Heart right ventricle (tissue), 16 donors: ENCODE results near the gene SLC25A33. TPM values are rescaled to one million over a fixed set of nuclear protein-coding genes. Genes with fewer than 3 reads are reported as not detected.

Source experiments
- ATAC-seq, 8 donors: fragments of 200-7000 bp; cut with Tn5 transposase; one replicate each; pipeline ENCODE4 v1.9.1; 2020; ENCODE audit warnings: mild to moderate bottlenecking in 8 of 8, moderate library complexity in 8 of 8, moderate number of reproducible peaks in 1 of 8
- DNase-seq, 2 donors: peaks; one replicate each; pipeline ENCODE4 v3.0.0-alpha.2; 2020
- H3K27ac ChIP-seq, 10 donors: fragments of 200-600 bp; sonication (generic) in 2 of 10; one replicate each; pipeline versions ENCODE4 v1.5.0 to v1.8.0; 2020 to 2022; ENCODE audit warnings: mild to moderate bottlenecking in 3 of 10
- H3K27me3 ChIP-seq, 7 donors: fragments of 200-600 bp; one replicate each; pipeline ENCODE4 v1.8.0; 2021 to 2022; ENCODE audit warnings: mild to moderate bottlenecking in 2 of 7
- H3K36me3 ChIP-seq, 9 donors: fragments of 200-600 bp; sonication (generic) in 1 of 9; one replicate each; pipeline versions ENCODE4 v1.5.0 to v1.8.0; 2020 to 2022; ENCODE audit warnings: mild to moderate bottlenecking in 2 of 9
- H3K4me1 ChIP-seq, 9 donors: fragments of 200-600 bp; sonication (generic) in 1 of 9; one replicate each; pipeline versions ENCODE4 v1.5.0 to v1.8.0; 2020 to 2022; ENCODE audit warnings: mild to moderate bottlenecking in 4 of 9
- H3K4me3 ChIP-seq, 10 donors: fragments of 200-600 bp; sonication (generic) in 2 of 10; one replicate each; pipeline versions ENCODE4 v1.5.0 to v1.8.0; 2020 to 2022; ENCODE audit warnings: mild to moderate bottlenecking in 7 of 10, moderate library complexity in 2 of 10
- H3K9me3 ChIP-seq, 11 donors: fragments of 200-600 bp in 10 of 11; sonication (generic) in 2 of 11; one replicate each; pipeline versions ENCODE4 v1.5.0 to v1.8.0; 2013 to 2022; ENCODE audit warnings: mild to moderate bottlenecking in 2 of 11, control low read depth in 1 of 11, moderate library complexity in 1 of 11
- WGBS, 2 donors: extraction: QIAGEN DNeasy Blood & Tissue Kit; methylation state at CpG; one replicate each; pipeline ENCODE4 v1.1.7; 2013; ENCODE audit warnings: inconsistent platforms in 1 of 2; 5-methylcytosine and 5-hydroxymethylcytosine counted together
- intact Hi-C, 10 donors: fragments of 100-400 bp; cut with DNase I; formaldehyde crosslinking; loops; one replicate each; pipeline versions ENCODE4 v1.11.1 to v1.14.2; 2022
- polyA plus RNA-seq, 2 donors: library from polyadenylated mRNA; stranded (reverse); fragments of 200-250 nt; gene quantifications; one replicate each; pipeline ENCODE4 v1.2.3, GENCODE V29; 2013
- total RNA-seq, 10 donors: library from RNA; stranded (reverse); fragmentation: NEBNext Ultra II Directional in 3 of 10; extraction: Animal tissue kit (Norgen Biotek cat#: 25700) in 3 of 10; gene quantifications; one replicate each; pipeline versions ENCODE4 v1.2.1 to v1.2.4, GENCODE V29; 2021 to 2023
- TF ChIP-seq, protein P1 (sequence below), 9 donors: fragments of 200-600 bp; sonication (generic) in 2 of 9; IDR thresholded peaks; one replicate each; pipeline versions ENCODE4 v1.5.0 to v1.8.0; 2021 to 2022; ENCODE audit warnings: antibody characterized with exemption in 9 of 9, mild to moderate bottlenecking in 5 of 9, moderate library complexity in 1 of 9
- donor health status: Arrhythmogenic right ventricular cardiomyopathy.
- donor health status: ischemic (EF 13 %, LVEDD 7.1; RV severe dilation, severe dysfunction).
- donor health status: healthy with polysubstance abuse.
- donor health status: DM: no; HTN: yes; CAD: no.
- donor health status: DM: no; HTN: no; CAD: no.
- donor health status: ischemic (EF 25% LVEDD 6.9; RV normal size, moderate dysfunction).
- donor health status: ischemic (EF 25% LVEDD 5.7; RV mildly dilated, moderate dysfunction).
- donor health status: healthy.
- donor health status: DM: yes; HTN: yes; CAD: no.
- donor health status: Ischemic cardiomyopathy.
- donor health status: ischemic (EF 35%, LVEDD 5.7; RV mildly dilated, moderate dysfunction).
- donor health status: nonischemic (EF 11% LVEDD 7.7; RV severe dilation, severe dysfunction).
- donor health status: DM: yes; HTN: yes; CAD: no.
- donor health status: PGD.
- donor health status: ischemic (EF 29% LVEDD 5.4; RV normal size, mild dysfunction).
- donor health status: nonischemic (EF 23%, LVEDD 6.1; RV moderate dilation, normal function).

Gene SLC25A33
- total and polyA plus RNA-seq, 12 donors: 2.8 to 7.7 (median 5.4) TPM

DNA sequence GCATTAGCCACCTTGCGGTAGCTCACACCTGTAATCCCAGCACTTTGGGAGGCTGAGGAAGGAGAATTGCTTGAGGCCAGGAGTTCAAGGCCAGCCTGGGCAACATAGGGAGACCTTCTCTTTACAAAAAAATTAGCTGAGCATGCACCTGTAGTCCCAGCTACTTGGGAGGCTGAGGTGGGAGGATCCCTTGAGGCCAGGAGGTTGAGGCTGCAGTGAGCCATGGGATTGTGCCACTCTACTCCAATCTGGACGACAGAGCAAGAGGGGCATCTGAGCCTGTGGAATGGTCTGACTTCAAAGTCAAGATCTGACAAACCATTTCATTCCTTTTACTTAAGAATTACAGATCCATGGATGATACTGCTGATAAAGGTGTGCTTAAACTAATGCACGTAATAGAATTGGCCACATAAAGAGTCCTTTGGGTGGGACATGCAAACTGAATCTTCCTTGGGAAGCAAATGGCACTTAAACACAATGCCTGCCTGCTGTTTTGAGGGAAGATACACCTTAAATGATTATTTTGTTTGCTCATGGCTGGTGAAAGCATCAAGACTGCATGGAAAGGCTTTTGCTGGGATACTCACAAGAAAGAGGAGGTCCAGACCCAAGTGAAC, 47.0 kb downstream of the SLC25A33 start:
- H3K9me3 ChIP-seq: no peaks in the 10 kb centered on the region
- H3K36me3 ChIP-seq: peaks cover 0 to 34% (median 0%) of the 10 kb centered on the region in 9 donors
- 90 to 97% methylated on average over 3 of the region's 3 CpGs for WGBS, 2 donors
- DNase-seq: no peak
- H3K27me3 ChIP-seq: no peaks in the 10 kb centered on the region
- H3K27ac ChIP-seq: no peak overlapping the region
- no peak overlapping the region for H3K4me3 ChIP-seq
- no peak for ATAC-seq
- intact Hi-C loops: no loop called here
- H3K4me1 ChIP-seq: peaks cover 3 to 33% (median 21%) of the 10 kb centered on the region in 9 donors
- TF ChIP-seq, protein P1, sequence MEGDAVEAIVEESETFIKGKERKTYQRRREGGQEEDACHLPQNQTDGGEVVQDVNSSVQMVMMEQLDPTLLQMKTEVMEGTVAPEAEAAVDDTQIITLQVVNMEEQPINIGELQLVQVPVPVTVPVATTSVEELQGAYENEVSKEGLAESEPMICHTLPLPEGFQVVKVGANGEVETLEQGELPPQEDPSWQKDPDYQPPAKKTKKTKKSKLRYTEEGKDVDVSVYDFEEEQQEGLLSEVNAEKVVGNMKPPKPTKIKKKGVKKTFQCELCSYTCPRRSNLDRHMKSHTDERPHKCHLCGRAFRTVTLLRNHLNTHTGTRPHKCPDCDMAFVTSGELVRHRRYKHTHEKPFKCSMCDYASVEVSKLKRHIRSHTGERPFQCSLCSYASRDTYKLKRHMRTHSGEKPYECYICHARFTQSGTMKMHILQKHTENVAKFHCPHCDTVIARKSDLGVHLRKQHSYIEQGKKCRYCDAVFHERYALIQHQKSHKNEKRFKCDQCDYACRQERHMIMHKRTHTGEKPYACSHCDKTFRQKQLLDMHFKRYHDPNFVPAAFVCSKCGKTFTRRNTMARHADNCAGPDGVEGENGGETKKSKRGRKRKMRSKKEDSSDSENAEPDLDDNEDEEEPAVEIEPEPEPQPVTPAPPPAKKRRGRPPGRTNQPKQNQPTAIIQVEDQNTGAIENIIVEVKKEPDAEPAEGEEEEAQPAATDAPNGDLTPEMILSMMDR (IDR thresholded peaks at IDR 0.05): no peak

DNA sequence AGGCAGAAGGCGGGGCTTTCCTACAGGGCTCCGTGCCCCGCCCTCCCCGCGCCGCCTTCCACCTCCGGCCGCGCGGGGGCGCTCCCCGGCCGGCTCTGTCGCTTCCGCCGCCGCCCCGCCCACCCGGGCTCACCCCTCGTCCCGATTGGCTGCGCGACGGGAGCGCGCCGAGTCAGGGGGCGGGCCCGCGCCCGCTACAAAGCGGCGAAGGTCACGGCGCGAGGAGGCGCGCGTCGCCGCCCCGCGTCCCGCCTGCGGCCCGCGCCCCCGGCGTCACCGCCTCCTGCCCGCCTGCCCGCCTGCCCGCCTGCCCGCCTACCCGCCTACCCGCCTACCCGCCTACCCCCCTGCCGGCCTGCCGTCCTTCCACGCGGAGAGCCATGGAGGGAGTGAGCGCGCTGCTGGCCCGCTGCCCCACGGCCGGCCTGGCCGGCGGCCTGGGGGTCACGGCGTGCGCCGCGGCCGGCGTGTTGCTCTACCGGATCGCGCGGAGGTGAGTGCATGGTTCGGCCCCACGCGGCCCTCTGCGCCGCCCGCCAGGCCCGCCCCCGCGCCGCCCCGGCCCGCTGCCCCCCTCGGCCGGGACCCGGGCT, 49.4 kb downstream of the SLC25A33 start, which contains the start of gene TMEM201:
TSS of gene TMEM201 (plus strand) at position 361 of the 593 bp plus-strand sequence. CDS start at position 381, 20 bp downstream.
- ATAC-seq: peak; percentile 80 to 96 (median 89)
- peak within 1 kb of the TSS; percentile 63 to 96 (median 73) for H3K4me3 ChIP-seq
- H3K27ac ChIP-seq: peak within 1 kb of the TSS in 9 of 10 donors; percentile 48 to 78 (median 64)
- WGBS, 2 donors: 1% methylated on average over 52 to 94 of the region's 94 CpGs
- intact Hi-C loops: loop anchor here in 1 of 10 donors (2.0 kb wide), 1 partner anchor 50 kb away; the partner anchor contains the start of gene SLC25A33
- H3K27me3 ChIP-seq: no peaks in the 10 kb centered on the region
- TF ChIP-seq, protein P1 (IDR thresholded peaks at IDR 0.05): peak; percentile 69 to 99 (median 91)
- no peaks in the 10 kb centered on the region for H3K9me3 ChIP-seq
- H3K4me1 ChIP-seq: peaks cover 22 to 53% (median 45%) of the 10 kb centered on the region in 9 donors
- H3K36me3 ChIP-seq: peaks cover 0 to 10% (median 0%) of the 10 kb centered on the region in 9 donors
- peak; percentile 93 to 96 for DNase-seq

GRCh38 chr1:9589144-9589718, 50.0 kb downstream of the SLC25A33 start:
- Histone ChIP-seq H3K9me3 (no peaks in the 10 kb centered on the region), H3K27me3 (no peaks in the 10 kb centered on the region), H3K4me3 (peak overlapping the region; percentile 63 to 96 (median 73)), H3K27ac (peak overlapping the region in 9 of 10 donors; percentile 7 to 78 (median 62)), H3K36me3 (peaks cover 0 to 4% (median 0%) of the 10 kb centered on the region in 9 donors), H3K4me1 (peaks cover 26 to 56% (median 51%) of the 10 kb centered on the region in 9 donors)
- intact Hi-C loops: loop anchor here in 1 of 10 donors (2.0 kb wide), 1 partner anchor 50 kb away; the partner anchor contains the start of gene SLC25A33
- ATAC-seq: no peak
- TF ChIP-seq, protein P1 (IDR thresholded peaks at IDR 0.05): no peak
- WGBS, 2 donors: 0 to 2% methylated on average over 61 to 63 of the region's 63 CpGs
- no peak for DNase-seq

DNA sequence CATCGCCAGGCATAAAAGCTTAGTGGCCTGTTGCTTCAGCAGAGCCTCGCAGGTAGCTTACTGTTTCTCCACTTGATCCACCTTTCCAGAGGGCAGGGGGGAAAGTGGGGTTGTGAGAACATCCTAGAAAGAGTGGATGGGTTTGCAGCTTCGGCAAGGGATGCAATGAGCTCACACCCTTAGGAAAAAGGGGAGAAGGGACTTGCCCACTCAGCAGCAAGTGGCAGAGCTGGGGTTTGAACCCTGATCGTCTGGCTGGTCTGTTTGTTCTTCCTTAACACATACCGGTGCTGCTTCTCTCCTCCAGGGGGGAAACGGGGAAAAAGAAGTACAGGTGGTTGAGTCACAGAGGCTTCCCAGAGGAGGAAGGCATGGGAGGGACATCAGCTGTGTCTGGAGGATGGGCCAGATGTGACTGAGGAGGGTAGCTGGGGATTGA, 50.5 kb downstream of the SLC25A33 start:
- intact Hi-C loops: loop anchor here in 1 of 10 donors (2.0 kb wide), 1 partner anchor 51 kb away; the partner anchor contains the start of gene SLC25A33
- no peaks in the 10 kb centered on the region for H3K27me3 ChIP-seq
- ATAC-seq (no peak), DNase-seq (no peak)
- no peaks in the 10 kb centered on the region for H3K36me3 ChIP-seq
- TF ChIP-seq, protein P1 (IDR thresholded peaks at IDR 0.05): no peak
- peaks cover 26 to 61% (median 53%) of the 10 kb centered on the region in 9 donors for H3K4me1 ChIP-seq
- peak overlapping the region in 6 of 10 donors; percentile 7 to 71 (median 60) for H3K27ac ChIP-seq
- WGBS, 2 donors: 23 to 29% methylated on average over 6 of the region's 6 CpGs
- no peaks in the 10 kb centered on the region for H3K9me3 ChIP-seq
- H3K4me3 ChIP-seq: peak overlapping the region; percentile 63 to 96 (median 73)
